GM06990 (cell line): Measurements from ENCODE around the gene TUBGCP6.

Experiments used
- DNase-seq: peaks from one replicate; pipeline ENCODE4 v3.0.0-alpha.2; 2011; ENCODE audit not compliant: insufficient read length; ENCODE audit errors: extremely low read depth
- H3K27me3 ChIP-seq: replicated peaks from 2 replicates; pipeline ENCODE4 v1.6.0; 2011; ENCODE audit warnings: low read length; ENCODE audit not compliant: control insufficient read depth, insufficient read depth
- H3K36me3 ChIP-seq: 2 replicates; pipeline ENCODE4 v1.5.1; 2011; ENCODE audit warnings: low read length; ENCODE audit not compliant: control insufficient read depth, insufficient read depth
- H3K4me3 ChIP-seq: replicated peaks from 2 replicates; pipeline ENCODE4 v1.5.1; 2011; ENCODE audit warnings: low read depth, mild to moderate bottlenecking, control low read depth, low read length
- TF ChIP-seq, protein P1 (sequence below): IDR thresholded peaks from 2 replicates; pipeline ENCODE4 v1.5.1; 2011; ENCODE audit warnings: low read length, control low read depth, mild to moderate bottlenecking, inconsistent platforms; ENCODE audit not compliant: insufficient read depth, poor library complexity, severe bottlenecking

Gene TUBGCP6, protein sequence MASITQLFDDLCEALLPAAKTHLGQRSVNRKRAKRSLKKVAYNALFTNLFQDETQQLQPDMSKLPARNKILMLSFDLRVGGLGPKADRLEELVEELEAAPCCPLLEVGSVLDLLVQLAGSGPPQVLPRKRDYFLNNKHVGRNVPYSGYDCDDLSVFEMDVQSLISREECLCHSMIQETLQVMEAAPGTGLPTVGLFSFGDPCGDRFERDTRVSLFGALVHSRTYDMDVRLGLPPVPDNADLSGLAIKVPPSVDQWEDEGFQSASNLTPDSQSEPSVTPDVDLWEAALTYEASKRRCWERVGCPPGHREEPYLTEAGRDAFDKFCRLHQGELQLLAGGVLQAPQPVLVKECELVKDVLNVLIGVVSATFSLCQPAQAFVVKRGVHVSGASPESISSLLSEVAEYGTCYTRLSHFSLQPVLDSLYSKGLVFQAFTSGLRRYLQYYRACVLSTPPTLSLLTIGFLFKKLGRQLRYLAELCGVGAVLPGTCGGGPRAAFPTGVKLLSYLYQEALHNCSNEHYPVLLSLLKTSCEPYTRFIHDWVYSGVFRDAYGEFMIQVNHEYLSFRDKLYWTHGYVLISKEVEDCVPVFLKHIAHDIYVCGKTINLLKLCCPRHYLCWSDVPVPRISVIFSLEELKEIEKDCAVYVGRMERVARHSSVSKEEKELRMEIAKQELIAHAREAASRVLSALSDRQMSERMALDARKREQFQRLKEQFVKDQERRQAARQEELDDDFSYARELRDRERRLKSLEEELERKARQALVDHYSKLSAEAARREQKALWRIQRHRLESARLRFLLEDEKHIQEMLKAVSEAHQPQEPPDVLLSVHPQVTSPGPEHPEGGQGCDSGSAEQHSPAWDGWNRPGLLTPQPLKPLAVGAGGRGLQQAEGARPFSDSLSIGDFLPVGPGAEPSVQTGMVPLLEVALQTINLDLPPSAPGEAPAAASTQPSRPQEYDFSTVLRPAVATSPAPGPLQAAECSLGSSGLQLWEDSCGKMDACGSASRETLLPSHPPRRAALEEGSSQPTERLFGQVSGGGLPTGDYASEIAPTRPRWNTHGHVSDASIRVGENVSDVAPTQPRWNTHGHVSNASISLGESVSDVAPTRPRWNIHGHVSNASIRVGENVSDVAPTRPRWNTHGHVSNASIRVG (N-terminal part only)

DNA sequence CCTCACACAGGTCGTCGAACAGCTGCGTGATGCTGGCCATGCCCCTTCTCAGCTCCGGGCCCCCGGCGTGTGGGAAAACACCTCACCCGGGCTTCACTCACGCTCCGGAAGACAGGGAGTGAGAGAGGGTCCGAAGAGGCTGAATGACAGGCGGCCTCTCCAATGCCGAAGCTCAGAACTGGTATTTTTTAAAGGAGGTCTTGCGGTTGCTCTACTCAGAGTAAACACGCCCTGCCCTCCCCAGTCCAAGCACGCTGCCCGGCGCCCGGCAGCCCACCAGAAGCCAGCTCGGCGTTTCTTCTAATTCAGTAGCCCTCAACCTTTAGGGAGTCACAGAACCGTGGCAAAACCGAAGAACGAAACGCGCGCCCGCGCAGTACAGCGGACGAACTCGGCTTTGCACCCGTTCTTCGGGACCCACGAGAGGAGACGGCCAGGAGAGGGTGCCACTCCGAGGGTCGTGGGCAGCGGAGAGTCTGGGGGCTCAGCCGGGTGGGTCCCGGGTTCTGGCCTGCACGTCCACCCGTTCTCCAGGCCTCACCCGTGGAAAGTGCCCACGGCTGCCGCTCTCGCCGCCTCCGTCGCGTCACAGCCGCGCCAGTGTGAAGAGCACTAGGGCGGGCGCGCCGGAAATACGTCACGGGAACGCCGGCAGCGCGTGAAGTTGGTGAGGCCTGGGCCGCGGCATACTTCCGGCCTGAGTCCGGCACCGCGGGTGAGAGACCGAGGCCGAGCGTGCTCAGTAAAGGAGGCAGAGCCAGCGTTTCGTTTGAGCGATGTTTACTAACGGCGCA, at the start of gene TUBGCP6:
Gene TUBGCP6, minus strand, starts transcription at position 604 of the 794 bp plus-strand sequence. Its CDS starts 564 bp downstream, at position 40.
- Histone ChIP-seq H3K27me3 (no peaks in the 10 kb centered on the region), H3K36me3 (peaks cover 19% of the 10 kb centered on the region), H3K4me3 (peak within 1 kb of the TSS; percentile 96)
- DNase-seq = peak; percentile 92
- TF ChIP-seq, protein P1, sequence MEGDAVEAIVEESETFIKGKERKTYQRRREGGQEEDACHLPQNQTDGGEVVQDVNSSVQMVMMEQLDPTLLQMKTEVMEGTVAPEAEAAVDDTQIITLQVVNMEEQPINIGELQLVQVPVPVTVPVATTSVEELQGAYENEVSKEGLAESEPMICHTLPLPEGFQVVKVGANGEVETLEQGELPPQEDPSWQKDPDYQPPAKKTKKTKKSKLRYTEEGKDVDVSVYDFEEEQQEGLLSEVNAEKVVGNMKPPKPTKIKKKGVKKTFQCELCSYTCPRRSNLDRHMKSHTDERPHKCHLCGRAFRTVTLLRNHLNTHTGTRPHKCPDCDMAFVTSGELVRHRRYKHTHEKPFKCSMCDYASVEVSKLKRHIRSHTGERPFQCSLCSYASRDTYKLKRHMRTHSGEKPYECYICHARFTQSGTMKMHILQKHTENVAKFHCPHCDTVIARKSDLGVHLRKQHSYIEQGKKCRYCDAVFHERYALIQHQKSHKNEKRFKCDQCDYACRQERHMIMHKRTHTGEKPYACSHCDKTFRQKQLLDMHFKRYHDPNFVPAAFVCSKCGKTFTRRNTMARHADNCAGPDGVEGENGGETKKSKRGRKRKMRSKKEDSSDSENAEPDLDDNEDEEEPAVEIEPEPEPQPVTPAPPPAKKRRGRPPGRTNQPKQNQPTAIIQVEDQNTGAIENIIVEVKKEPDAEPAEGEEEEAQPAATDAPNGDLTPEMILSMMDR = peak; percentile 22

DNA sequence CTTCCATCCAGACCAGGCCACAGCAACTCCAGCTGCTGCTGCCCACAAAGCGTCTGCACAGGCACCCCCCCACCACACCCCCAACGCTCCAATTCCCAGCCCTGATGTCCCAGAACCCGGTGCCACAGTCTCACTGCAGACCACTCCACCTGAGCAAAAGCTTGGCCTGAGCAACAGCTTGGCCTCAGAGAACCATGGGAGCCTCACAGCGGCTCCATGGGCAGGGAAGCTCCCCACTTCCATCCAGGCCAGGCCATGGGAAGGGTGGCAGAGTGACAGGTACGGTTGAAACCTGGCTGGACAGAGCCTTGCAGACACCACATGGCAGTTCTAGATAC, 49.5 kb upstream of the TUBGCP6 start:
- DNase-seq = no peak
- peaks cover 19% of the 10 kb centered on the region for H3K36me3 ChIP-seq
- H3K4me3 ChIP-seq = no peak overlapping the region

DNA sequence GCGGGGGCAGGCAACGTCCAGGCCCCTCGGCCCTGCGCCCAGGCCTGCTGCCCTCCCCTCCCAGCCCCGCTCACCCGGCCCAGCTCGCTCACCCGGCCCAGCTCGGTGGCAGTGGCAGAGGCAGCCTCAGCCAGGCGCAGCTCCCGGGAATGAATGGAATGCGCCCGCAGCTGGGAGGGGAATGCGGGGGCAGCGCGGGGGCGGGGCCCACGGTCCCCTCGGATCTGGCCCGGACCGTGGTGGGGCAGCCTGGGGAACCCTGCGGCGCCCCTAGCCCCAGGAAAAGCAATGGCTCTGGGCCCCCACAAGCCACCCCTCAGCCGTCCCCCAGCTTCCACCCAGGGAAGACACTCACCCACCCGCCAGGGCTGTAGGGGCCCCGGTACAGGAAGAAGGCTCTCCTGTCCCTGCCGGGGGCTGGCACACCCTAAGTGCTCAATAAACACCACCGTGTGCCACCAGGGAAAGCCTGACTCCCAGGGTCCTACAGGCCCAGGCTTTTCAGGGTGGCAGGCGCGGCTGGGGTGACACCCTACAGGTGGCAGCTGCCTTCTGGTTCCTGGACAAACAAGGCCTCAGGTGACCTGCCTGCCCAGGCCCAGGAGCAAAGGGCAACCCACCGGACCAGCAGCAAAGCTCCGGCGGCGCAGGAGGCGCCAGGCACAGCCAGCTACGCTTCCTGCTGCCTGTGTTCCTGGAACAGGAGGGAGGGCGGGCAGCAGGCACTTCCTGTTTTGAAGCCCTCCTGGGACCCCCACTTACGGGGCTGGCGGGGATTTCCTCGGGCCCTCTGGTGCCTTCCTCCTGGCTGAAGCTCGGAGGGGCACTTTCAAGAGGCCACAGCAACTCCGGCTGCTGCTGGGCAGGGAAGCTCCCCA, 48.9 kb upstream of the TUBGCP6 start:
- Histone ChIP-seq H3K36me3 (peaks cover 24% of the 10 kb centered on the region), H3K4me3 (no peak overlapping the region; the same call in 1 of the 2 replicates)
- DNase-seq = no peak

More for the DNA sequence above, 49.5 kb upstream of the TUBGCP6 start:
- TF ChIP-seq, protein P1 = no peak
- no peaks in the 10 kb centered on the region for H3K27me3 ChIP-seq

DNA sequence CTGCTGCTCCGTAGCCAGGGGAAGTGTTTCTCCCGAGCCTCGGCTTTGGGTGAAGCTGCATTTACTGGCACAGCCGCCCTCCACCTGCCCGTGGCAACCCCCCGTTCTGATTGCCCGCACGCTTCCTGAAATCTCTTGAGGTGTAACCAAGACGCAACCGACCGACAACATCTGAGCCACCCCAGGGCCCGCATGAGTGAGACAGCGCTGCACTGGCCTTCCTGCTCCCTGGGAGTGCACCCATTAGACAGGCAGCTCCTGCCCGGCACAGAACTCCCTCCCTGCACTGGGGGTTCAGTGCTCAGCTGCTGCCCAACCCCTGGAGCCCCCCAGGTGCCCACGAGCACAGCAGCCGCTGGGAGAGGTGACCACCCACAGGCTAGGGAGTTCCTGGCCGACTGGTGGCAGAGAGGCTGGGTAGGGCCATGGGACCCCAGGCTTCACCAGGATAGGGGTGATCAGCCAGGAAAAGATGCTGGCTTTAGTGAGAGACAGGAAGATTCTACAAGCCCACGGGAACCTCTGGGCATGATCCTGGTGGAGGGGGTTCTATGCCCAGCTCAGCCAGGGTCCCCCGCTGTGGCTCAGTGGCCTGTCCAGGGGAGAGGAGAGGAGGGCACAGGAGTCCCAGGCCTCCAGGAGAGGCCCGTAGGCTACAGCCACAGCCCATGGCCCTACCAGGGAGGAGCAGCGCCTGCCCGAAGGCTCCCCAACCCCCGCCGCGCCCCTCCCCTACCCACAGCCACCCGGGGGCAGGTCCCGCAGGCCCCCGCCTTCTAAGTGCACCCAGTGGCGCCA, 48.0 kb upstream of the TUBGCP6 start:
- DNase-seq = peak; percentile 63
- Histone ChIP-seq H3K27me3 (no peaks in the 10 kb centered on the region), H3K4me3 (peak overlapping the region; percentile 27), H3K36me3 (peaks cover 30% of the 10 kb centered on the region)
- TF ChIP-seq, protein P1 = no peak

More for the DNA sequence above, 48.9 kb upstream of the TUBGCP6 start:
- no peaks in the 10 kb centered on the region for H3K27me3 ChIP-seq
- TF ChIP-seq, protein P1 = no peak
